B cell (primary cell): ENCODE data around the gene OLFM4. TPM values are rescaled to one million over a fixed set of nuclear protein-coding genes. Genes with fewer than 3 reads are reported as not detected.

Experiments used
- ATAC-seq: fragments of 200-7000 bp; cut with Tn5 transposase; one replicate; pipeline ENCODE4 v1.10.0; 2021; ENCODE audit warnings: low read depth, mild to moderate bottlenecking, moderate number of reproducible peaks, moderate library complexity
- CTCF ChIA-PET: fragments of 350-600 bp; sonication (Branson Sonifier 250); formaldehyde crosslinking; loops from one replicate; lab custom pipeline; 2021; ENCODE audit warnings: antibody characterized with exemption, inconsistent platforms; lab: Charles Lee
- POLR2A ChIA-PET: fragments of 350-600 bp; sonication (Branson Sonifier 250); formaldehyde crosslinking; loops from one replicate; lab custom pipeline; 2021; ENCODE audit warnings: antibody characterized with exemption; lab: Charles Lee
- DNase-seq: peaks from one replicate; pipeline ENCODE4 v3.0.0; 2013
- H2AFZ ChIP-seq: 2 replicates; pipeline ENCODE4 v1.6.1; 2012; ENCODE audit warnings: mild to moderate bottlenecking, low read depth, low read length; ENCODE audit not compliant: insufficient read depth, poor library complexity, severe bottlenecking
- H3K27ac ChIP-seq, 2 donors: 1 replicate in 1 of 2; 2 replicates in 1 of 2; pipeline ENCODE4 v1.5.1; 2012 to 2013; ENCODE audit warnings: low read length in 2 of 2, mild to moderate bottlenecking in 2 of 2, moderate library complexity in 1 of 2
- H3K27me3 ChIP-seq, 4 experiments: fragments of 200-600 bp in 1 of 4; sonication (generic) in 1 of 4; replicated peaks in 1 of 4; 1 replicate in 2 of 4; 2 replicates in 2 of 4; pipeline versions ENCODE4 v1.6.1 to v1.7.0; 2013 to 2016; ENCODE audit warnings: low read length in 3 of 4, mild to moderate bottlenecking in 2 of 4, mixed read lengths in 1 of 4, moderate library complexity in 1 of 4; ENCODE audit not compliant: insufficient read depth in 4 of 4, control insufficient read depth in 3 of 4; ENCODE audit errors: control extremely low read depth in 1 of 4
- H3K36me3 ChIP-seq, 2 experiments: replicated peaks in 1 of 2; 1 replicate in 1 of 2; 2 replicates in 1 of 2; pipeline versions ENCODE4 v1.6.1 to v1.7.1; 2013; ENCODE audit warnings: low read length in 1 of 2; ENCODE audit not compliant: insufficient read depth in 2 of 2, control insufficient read depth in 1 of 2; ENCODE audit errors: control extremely low read depth in 1 of 2, extremely low read depth in 1 of 2
- H3K4me1 ChIP-seq, 2 donors: fragments of 200-600 bp in 1 of 2; sonication (generic) in 1 of 2; 1 replicate in 1 of 2; 2 replicates in 1 of 2; pipeline versions ENCODE4 v1.5.1 to v1.6.1; 2013 to 2017; ENCODE audit warnings: low read length in 2 of 2; ENCODE audit not compliant: control insufficient read depth in 2 of 2, insufficient read depth in 2 of 2
- H3K4me2 ChIP-seq: replicated peaks from 2 replicates; pipeline ENCODE3; 2012; ENCODE audit warnings: mild to moderate bottlenecking, low read depth, low read length; ENCODE audit not compliant: poor library complexity, severe bottlenecking
- H3K4me3 ChIP-seq, 5 experiments: fragments of 200-600 bp in 1 of 5; sonication (generic) in 1 of 5; 1 replicate in 3 of 5; 2 replicates in 2 of 5; pipeline versions ENCODE4 v1.5.1 to v1.7.0; 2011 to 2016; ENCODE audit warnings: low read length in 4 of 5, mild to moderate bottlenecking in 4 of 5, low read depth in 2 of 5, control low read depth in 1 of 5, moderate library complexity in 1 of 5; ENCODE audit not compliant: insufficient read depth in 1 of 5; ENCODE audit errors: control extremely low read depth in 1 of 5, extremely low read depth in 1 of 5
- H3K79me2 ChIP-seq: fragments of 200-600 bp; sonication (generic); one replicate; pipeline ENCODE4 v1.6.0; 2016; ENCODE audit warnings: low read length; ENCODE audit not compliant: control insufficient read depth, insufficient read depth
- H3K9ac ChIP-seq: fragments of 200-600 bp; sonication (generic); 2 replicates; pipeline ENCODE4 v1.6.1; 2017; ENCODE audit warnings: mild to moderate bottlenecking, low read length, moderate library complexity
- H3K9me3 ChIP-seq, 3 donors: one replicate each; pipeline versions ENCODE4 v1.6.1 to v1.7.1; 2013; ENCODE audit warnings: low read length in 2 of 3; ENCODE audit not compliant: control insufficient read depth in 2 of 3, insufficient read depth in 1 of 3; ENCODE audit errors: control extremely low read depth in 1 of 3
- H4K20me1 ChIP-seq: 2 replicates; pipeline ENCODE4 v1.6.0; 2012; ENCODE audit warnings: mild to moderate bottlenecking, low read length; ENCODE audit not compliant: insufficient read depth, control insufficient read depth, poor library complexity, severe bottlenecking
- H3K27ac Mint-ChIP-seq: one replicate; pipeline ENCODE4 v1.8.0; 2021; ENCODE audit warnings: mixed read lengths
- H3K27me3 Mint-ChIP-seq: one replicate; pipeline ENCODE4 v1.8.0; 2021; ENCODE audit warnings: mixed read lengths
- H3K4me1 Mint-ChIP-seq: one replicate; pipeline ENCODE4 v1.8.0; 2021; ENCODE audit warnings: mixed read lengths
- H3K4me3 Mint-ChIP-seq: one replicate; pipeline ENCODE4 v1.8.0; 2021; ENCODE audit warnings: mixed read lengths
- H3K9me3 Mint-ChIP-seq: one replicate; pipeline ENCODE4 v1.8.0; 2022; ENCODE audit warnings: mixed read lengths; ENCODE audit not compliant: insufficient read depth
- CTCF ChIP-seq: fragments of 200-600 bp; IDR thresholded peaks from one replicate; pipeline ENCODE4 v1.8.0; 2022; ENCODE audit warnings: antibody characterized with exemption, mild to moderate bottlenecking
- EZH2 ChIP-seq: IDR thresholded peaks from 2 replicates; pipeline ENCODE4 v1.6.1; 2012; ENCODE audit warnings: borderline replicate concordance, low read depth, mild to moderate bottlenecking, moderate library complexity, low read length; ENCODE audit not compliant: insufficient read depth, poor library complexity, severe bottlenecking
- WGBS: methylation state at CpG from one replicate; pipeline ENCODE4 v1.1.5; 2013; ENCODE audit warnings: missing lambda C conversion rate; ENCODE audit not compliant: insufficient coverage; 5-methylcytosine and 5-hydroxymethylcytosine counted together
- intact Hi-C: fragments of 100-400 bp; cut with micrococcal nuclease; formaldehyde crosslinking; loops from one replicate; pipeline ENCODE4 v1.10.0; 2022
- polyA plus RNA-seq: library from polyadenylated mRNA; depleted of rRNA; stranded (reverse); fragments of >200 nt; gene quantifications from 2 replicates; pipeline ENCODE4 v1.2.3, GENCODE V29; 2012
- total RNA-seq, 2 donors: library from RNA; stranded (reverse); fragments of 120-200 nt in 1 of 2; gene quantifications; 1 replicate in 1 of 2; 2 replicates in 1 of 2; pipeline versions ENCODE4 v1.2.3 to v1.2.4, GENCODE V29; 2013 to 2022

The OLFM4 gene
- total and polyA plus RNA-seq, 2 donors (not counting 1 experiment from before 2014, with no cell fraction given), result not detected

- H3K79me2 ChIP-seq, result no peaks in the 10 kb centered on the region
- no peak overlapping the region for H2AFZ ChIP-seq
- no peak overlapping the region for H3K4me2 ChIP-seq
- no peak for DNase-seq
- ChIA-PET POLR2A (no interaction called here), CTCF (no interaction called here)
- TF ChIP-seq CTCF (no peak), EZH2 (no peak)
- Mint-ChIP-seq H3K4me1 (no peaks in the 10 kb centered on the region), H3K4me3 (no peak overlapping the region), H3K27ac (no peak overlapping the region), H3K9me3 (no peaks in the 10 kb centered on the region), H3K27me3 (peaks cover under 1% of the 10 kb centered on the region)
- no peaks in the 10 kb centered on the region for H3K9me3 ChIP-seq
- H3K4me3 ChIP-seq, result no peak overlapping the region
- no peak for ATAC-seq
- no peak overlapping the region for H3K27ac ChIP-seq
- no peaks in the 10 kb centered on the region for H3K36me3 ChIP-seq
- no peaks in the 10 kb centered on the region for H3K4me1 ChIP-seq
- no peaks in the 10 kb centered on the region for H3K27me3 ChIP-seq
- H3K9ac ChIP-seq, result no peak overlapping the region
- intact Hi-C loops, result no loop called here
- H4K20me1 ChIP-seq, result no peaks in the 10 kb centered on the region
Observed at GRCh38 chr13:53045189-53045588, 16.6 kb downstream of the OLFM4 start.

GRCh38 chr13:53048880-53049279, 20.3 kb downstream of the OLFM4 start:
- H3K9me3 Mint-ChIP-seq, result no peaks in the 10 kb centered on the region
- TF ChIP-seq EZH2, result no peak
- no peak for TF ChIP-seq CTCF
- no peak overlapping the region for H3K4me3 Mint-ChIP-seq
- Histone ChIP-seq H3K36me3 (no peaks in the 10 kb centered on the region), H4K20me1 (no peaks in the 10 kb centered on the region), H2AFZ (no peak overlapping the region), H3K27ac (no peak overlapping the region), H3K9me3 (no peaks in the 10 kb centered on the region), H3K9ac (no peak overlapping the region), H3K27me3 (no peaks in the 10 kb centered on the region), H3K4me1 (no peaks in the 10 kb centered on the region), H3K4me2 (no peak overlapping the region), H3K79me2 (no peaks in the 10 kb centered on the region), H3K4me3 (no peak overlapping the region)
- no peak for ATAC-seq
- H3K27me3 Mint-ChIP-seq, result peaks cover 11% of the 10 kb centered on the region
- no peak overlapping the region for H3K27ac Mint-ChIP-seq
- intact Hi-C loops, result no loop called here
- H3K4me1 Mint-ChIP-seq, result no peaks in the 10 kb centered on the region
- DNase-seq, result no peak
- CTCF ChIA-PET, result no interaction called here
- POLR2A ChIA-PET, result no interaction called here
- WGBS, result 89% methylated on average over 2 of the region's 4 CpGs
